SK-N-SH treated with all-trans-retinoic acid at 6 μM for 48 hours (cell line): Measurements from ENCODE around the gene LIG4.

Source experiments
- ATAC-seq: fragments of 200-7000 bp; cut with Tn5 transposase; 3 replicates; pipeline ENCODE4 v1.9.1; 2020; ENCODE audit warnings: mild to moderate bottlenecking, moderate library complexity
- ARNTL ChIP-seq: fragments of 450-650 bp; formaldehyde crosslinking; IDR thresholded peaks from 2 replicates; pipeline ENCODE4 v1.5.0; 2020; ENCODE audit warnings: low read depth, mild to moderate bottlenecking, moderate library complexity, borderline replicate concordance
- BACH2 ChIP-seq: fragments of 250-450 bp; sonication (Bioruptor Pico); IDR thresholded peaks from 2 replicates; pipeline ENCODE4 v1.9.0; 2021; ENCODE audit warnings: mild to moderate bottlenecking, borderline replicate concordance
- CSDC2 ChIP-seq: fragments of 250-450 bp; sonication (Bioruptor Pico); IDR thresholded peaks from 2 replicates; pipeline ENCODE4 v1.5.0; 2020; ENCODE audit warnings: mild to moderate bottlenecking, moderate library complexity
- CSRNP3 ChIP-seq: fragments of 250-450 bp; sonication (Bioruptor Pico); IDR thresholded peaks from 2 replicates; pipeline ENCODE4 v1.5.1; 2021; ENCODE audit warnings: mild to moderate bottlenecking, moderate library complexity
- ESRRG ChIP-seq: fragments of 250-450 bp; sonication (Bioruptor Pico); IDR thresholded peaks from 2 replicates; pipeline ENCODE4 v1.6.1; 2021; ENCODE audit warnings: mild to moderate bottlenecking
- GLIS3 ChIP-seq: fragments of 250-450 bp; sonication (Bioruptor Pico); IDR thresholded peaks from 2 replicates; pipeline ENCODE4 v1.5.0; 2020; ENCODE audit warnings: mild to moderate bottlenecking, moderate library complexity
- ISL1 ChIP-seq: fragments of 250-450 bp; sonication (Bioruptor Pico); IDR thresholded peaks from 2 replicates; pipeline ENCODE4 v2.1.2; 2022; ENCODE audit warnings: mild to moderate bottlenecking, moderate library complexity
- OSR1 ChIP-seq: fragments of 250-450 bp; sonication (Bioruptor Pico); IDR thresholded peaks from 2 replicates; pipeline ENCODE4 v1.8.0; 2022; ENCODE audit warnings: moderate library complexity, mild to moderate bottlenecking, inconsistent platforms
- RARB ChIP-seq: fragments of 250-450 bp; sonication (Bioruptor Pico); IDR thresholded peaks from 2 replicates; pipeline ENCODE4 v1.8.0; 2021; ENCODE audit warnings: mild to moderate bottlenecking, moderate library complexity
- SNAI2 ChIP-seq: fragments of 250-450 bp; sonication (Bioruptor Pico); IDR thresholded peaks from 2 replicates; pipeline ENCODE4 v1.5.0; 2020; ENCODE audit warnings: mild to moderate bottlenecking, moderate library complexity
- TCF4 ChIP-seq: fragments of 250-450 bp; sonication (Bioruptor Pico); IDR thresholded peaks from 2 replicates; pipeline ENCODE4 v1.8.0; 2021; ENCODE audit warnings: mild to moderate bottlenecking, moderate library complexity, borderline replicate concordance
- TSHZ2 ChIP-seq: fragments of 250-450 bp; sonication (Bioruptor Pico); IDR thresholded peaks from 2 replicates; pipeline ENCODE4 v1.5.0; 2020; ENCODE audit warnings: mild to moderate bottlenecking, moderate library complexity
- ZNF565 ChIP-seq: fragments of 450-650 bp; formaldehyde crosslinking; conservative IDR thresholded peaks from 2 replicates; pipeline ENCODE4 v1.5.0; 2020; ENCODE audit warnings: low read depth, mild to moderate bottlenecking, moderate library complexity
- ZNF70 ChIP-seq: fragments of 450-650 bp; formaldehyde crosslinking; IDR thresholded peaks from 2 replicates; pipeline ENCODE4 v1.5.0; 2020; ENCODE audit warnings: mild to moderate bottlenecking, moderate library complexity
- ZNF8 ChIP-seq: fragments of 450-650 bp; formaldehyde crosslinking; IDR thresholded peaks from 2 replicates; pipeline ENCODE4 v1.5.0; 2020; ENCODE audit warnings: mild to moderate bottlenecking, moderate library complexity
- TF ChIP-seq, protein P1 (sequence below): fragments of 250-450 bp; sonication (Bioruptor Pico); IDR thresholded peaks from 2 replicates; pipeline ENCODE4 v1.5.1; 2020; ENCODE audit warnings: low read depth, mild to moderate bottlenecking, moderate library complexity
- TF ChIP-seq, protein P2 (sequence below): fragments of 250-450 bp; sonication (Bioruptor Pico); IDR thresholded peaks from 2 replicates; pipeline ENCODE4 v1.8.0; 2020; ENCODE audit warnings: mild to moderate bottlenecking, moderate library complexity, borderline replicate concordance

Gene LIG4

GRCh38 chr13:108195146-108195545 is 20.2 kb downstream of the LIG4 start:
- ATAC-seq: no peak
- no peak for TF ChIP-seq SNAI2 (CRISPR knock-in tag)
- no peak for TF ChIP-seq TSHZ2 (CRISPR knock-in tag)
- no peak for TF ChIP-seq ZNF70

DNA sequence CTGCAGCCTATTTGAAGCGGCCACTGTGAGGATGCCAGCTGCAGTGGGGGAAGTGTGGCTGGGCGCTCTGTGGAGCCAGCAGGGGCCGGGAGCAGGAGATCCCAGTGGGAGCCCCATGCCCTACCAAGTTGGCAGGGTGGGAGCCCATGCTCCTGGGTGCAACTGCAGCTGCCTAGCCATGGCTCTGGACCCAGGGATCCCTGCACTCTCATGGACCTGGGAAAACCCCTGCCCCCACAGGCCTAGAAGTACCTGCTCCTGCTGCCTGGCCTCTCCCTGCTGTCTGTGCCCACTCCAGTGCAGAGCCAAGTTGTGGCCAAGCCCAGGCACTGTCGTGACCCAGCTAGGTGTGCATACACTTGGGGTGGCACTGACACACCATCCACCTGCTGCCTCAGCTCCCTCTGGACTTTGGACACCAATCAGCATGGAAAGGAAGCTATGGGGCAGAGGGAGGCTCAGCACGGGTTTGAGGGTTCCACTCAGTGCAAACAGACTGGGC is 20.9 kb downstream of the LIG4 start:
- TF ChIP-seq GLIS3 (CRISPR knock-in tag) (no peak), OSR1 (CRISPR knock-in tag) (no peak), TSHZ2 (CRISPR knock-in tag) (no peak), TCF4 (no peak), ZNF565 (no peak), BACH2 (CRISPR knock-in tag) (no peak), ARNTL (no peak), ZNF8 (CRISPR knock-in tag) (no peak)
- TF ChIP-seq, protein P1, sequence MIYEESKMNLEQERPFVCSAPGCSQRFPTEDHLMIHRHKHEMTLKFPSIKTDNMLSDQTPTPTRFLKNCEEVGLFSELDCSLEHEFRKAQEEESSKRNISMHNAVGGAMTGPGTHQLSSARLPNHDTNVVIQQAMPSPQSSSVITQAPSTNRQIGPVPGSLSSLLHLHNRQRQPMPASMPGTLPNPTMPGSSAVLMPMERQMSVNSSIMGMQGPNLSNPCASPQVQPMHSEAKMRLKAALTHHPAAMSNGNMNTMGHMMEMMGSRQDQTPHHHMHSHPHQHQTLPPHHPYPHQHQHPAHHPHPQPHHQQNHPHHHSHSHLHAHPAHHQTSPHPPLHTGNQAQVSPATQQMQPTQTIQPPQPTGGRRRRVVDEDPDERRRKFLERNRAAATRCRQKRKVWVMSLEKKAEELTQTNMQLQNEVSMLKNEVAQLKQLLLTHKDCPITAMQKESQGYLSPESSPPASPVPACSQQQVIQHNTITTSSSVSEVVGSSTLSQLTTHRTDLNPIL (CRISPR knock-in tag): no peak
- TF ChIP-seq, all 23 proteins: peak for 0
- ATAC-seq: no peak

DNA sequence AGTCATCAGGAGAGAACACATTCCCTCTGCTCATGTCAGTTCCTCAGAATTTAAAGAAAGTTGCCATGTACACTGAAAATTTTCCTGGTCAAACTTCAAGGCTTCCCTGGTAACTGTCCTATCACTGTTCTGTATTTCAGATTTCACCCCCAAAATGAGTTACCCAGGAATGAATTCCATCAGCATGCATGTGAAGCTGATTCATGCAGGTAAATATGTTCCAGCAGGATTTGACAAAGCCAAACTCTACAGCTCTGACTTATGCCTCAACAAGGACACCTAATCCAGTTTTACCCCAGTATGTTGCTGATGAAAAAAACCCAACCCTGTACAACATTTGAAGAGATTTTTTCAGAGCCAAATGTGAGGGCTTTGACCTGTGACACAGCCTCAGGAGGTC is 21.5 kb downstream of the LIG4 start:
- TF ChIP-seq, protein P2, sequence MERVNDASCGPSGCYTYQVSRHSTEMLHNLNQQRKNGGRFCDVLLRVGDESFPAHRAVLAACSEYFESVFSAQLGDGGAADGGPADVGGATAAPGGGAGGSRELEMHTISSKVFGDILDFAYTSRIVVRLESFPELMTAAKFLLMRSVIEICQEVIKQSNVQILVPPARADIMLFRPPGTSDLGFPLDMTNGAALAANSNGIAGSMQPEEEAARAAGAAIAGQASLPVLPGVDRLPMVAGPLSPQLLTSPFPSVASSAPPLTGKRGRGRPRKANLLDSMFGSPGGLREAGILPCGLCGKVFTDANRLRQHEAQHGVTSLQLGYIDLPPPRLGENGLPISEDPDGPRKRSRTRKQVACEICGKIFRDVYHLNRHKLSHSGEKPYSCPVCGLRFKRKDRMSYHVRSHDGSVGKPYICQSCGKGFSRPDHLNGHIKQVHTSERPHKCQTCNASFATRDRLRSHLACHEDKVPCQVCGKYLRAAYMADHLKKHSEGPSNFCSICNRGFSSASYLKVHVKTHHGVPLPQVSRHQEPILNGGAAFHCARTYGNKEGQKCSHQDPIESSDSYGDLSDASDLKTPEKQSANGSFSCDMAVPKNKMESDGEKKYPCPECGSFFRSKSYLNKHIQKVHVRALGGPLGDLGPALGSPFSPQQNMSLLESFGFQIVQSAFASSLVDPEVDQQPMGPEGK (CRISPR knock-in tag): no peak
- TF ChIP-seq ZNF70 (no peak), BACH2 (CRISPR knock-in tag) (no peak), ISL1 (no peak), CSDC2 (no peak), CSRNP3 (no peak), RARB (CRISPR knock-in tag) (no peak), OSR1 (CRISPR knock-in tag) (no peak), ZNF8 (CRISPR knock-in tag) (no peak), ESRRG (CRISPR knock-in tag) (no peak), TSHZ2 (CRISPR knock-in tag) (no peak)
- no peak for ATAC-seq
